HEK293 (cell line): Measurements from ENCODE around the gene BIVM.

ENCODE experiments used
- CTCF ChIA-PET: fragments of 350-600 bp; formaldehyde crosslinking; extraction: SDS; loops from one replicate; lab custom pipeline; 2021; ENCODE audit warnings: antibody characterized with exemption; lab: Yijun Ruan, JAX
- POLR2A ChIA-PET: fragments of 300-600 bp; formaldehyde crosslinking; extraction: SDS; loops from one replicate; lab custom pipeline; 2020; ENCODE audit warnings: antibody characterized with exemption, inconsistent platforms; lab: Yijun Ruan, JAX
- H3K27ac ChIP-seq: fragments of 200-500 bp; sonication (Bioruptor generic); 2 replicates; pipeline ENCODE4 v1.5.1; 2014; ENCODE audit warnings: low read depth, low read length, control low read depth, inconsistent platforms; ENCODE audit errors: extremely low read depth
- H3K36me3 ChIP-seq, 2 experiments: fragments of 200-500 bp in 1 of 2; sonication (Bioruptor generic) in 1 of 2; 1 replicate in 1 of 2; 2 replicates in 1 of 2; pipeline ENCODE4 v1.5.1; 2014 to 2017; ENCODE audit warnings: inconsistent platforms in 2 of 2, low read length in 2 of 2; ENCODE audit not compliant: control insufficient read depth in 2 of 2, insufficient read depth in 1 of 2
- H3K4me1 ChIP-seq: fragments of 200-500 bp; sonication (Bioruptor generic); 2 replicates; pipeline ENCODE4 v1.5.1; 2014; ENCODE audit warnings: mild to moderate bottlenecking, low read length, inconsistent platforms; ENCODE audit not compliant: control insufficient read depth, insufficient read depth
- H3K4me3 ChIP-seq: 2 replicates; pipeline ENCODE4 v1.5.1; 2011; ENCODE audit warnings: low read depth, mild to moderate bottlenecking, control low read depth, low read length, moderate library complexity
- H3K9me3 ChIP-seq: fragments of 200-500 bp; sonication (Bioruptor generic); 2 replicates; pipeline ENCODE4 v1.5.1; 2014; ENCODE audit warnings: low read depth, low read length, inconsistent platforms; ENCODE audit not compliant: control insufficient read depth, insufficient read depth
- KLF8 ChIP-seq: fragments of 450-650 bp; formaldehyde crosslinking; IDR thresholded peaks from 2 replicates; pipeline ENCODE4 v1.5.1; 2016; ENCODE audit warnings: missing biosample characterization, missing genetic modification characterization
- MZF1 ChIP-seq: fragments of 450-650 bp; formaldehyde crosslinking; IDR thresholded peaks from 2 replicates; pipeline ENCODE4 v1.5.1; 2017; ENCODE audit warnings: missing biosample characterization, missing genetic modification characterization, borderline replicate concordance
- SALL2 ChIP-seq: fragments of 450-650 bp; formaldehyde crosslinking; IDR thresholded peaks from 2 replicates; pipeline ENCODE4 v1.5.0; 2017; ENCODE audit warnings: missing biosample characterization, mild to moderate bottlenecking, missing genetic modification characterization, borderline replicate concordance
- SP3 ChIP-seq: fragments of 450-650 bp; formaldehyde crosslinking; IDR thresholded peaks from 2 replicates; pipeline ENCODE4 v1.5.1; 2016; ENCODE audit warnings: missing biosample characterization, missing genetic modification characterization
- WT1 ChIP-seq: fragments of 450-650 bp; formaldehyde crosslinking; IDR thresholded peaks from 2 replicates; pipeline ENCODE4 v1.5.1; 2016; ENCODE audit warnings: missing biosample characterization, missing genetic modification characterization
- ZBTB6 ChIP-seq: fragments of 450-650 bp; formaldehyde crosslinking; IDR thresholded peaks from 2 replicates; pipeline ENCODE4 v1.5.1; 2017; ENCODE audit warnings: missing biosample characterization, missing genetic modification characterization
- ZBTB7A ChIP-seq: fragments of 450-650 bp; formaldehyde crosslinking; IDR thresholded peaks from 2 replicates; pipeline ENCODE4 v1.5.1; 2016; ENCODE audit warnings: low read depth, missing biosample characterization, missing genetic modification characterization
- ZBTB8A ChIP-seq: fragments of 450-650 bp; formaldehyde crosslinking; IDR thresholded peaks from 2 replicates; pipeline ENCODE4 v1.5.1; 2016; ENCODE audit warnings: missing biosample characterization, missing genetic modification characterization
- ZIC2 ChIP-seq: fragments of 450-650 bp; formaldehyde crosslinking; IDR thresholded peaks from 2 replicates; pipeline ENCODE4 v1.5.1; 2016; ENCODE audit warnings: missing biosample characterization, missing genetic modification characterization
- ZNF239 ChIP-seq: fragments of 450-650 bp; formaldehyde crosslinking; IDR thresholded peaks from 2 replicates; pipeline ENCODE4 v1.5.1; 2016; ENCODE audit warnings: missing biosample characterization, missing genetic modification characterization
- ZNF248 ChIP-seq: fragments of 450-650 bp; formaldehyde crosslinking; IDR thresholded peaks from 2 replicates; pipeline ENCODE4 v1.5.1; 2017; ENCODE audit warnings: missing biosample characterization, missing genetic modification characterization
- ZNF335 ChIP-seq: fragments of 450-650 bp; formaldehyde crosslinking; conservative IDR thresholded peaks from 2 replicates; pipeline ENCODE4 v1.5.1; 2016; ENCODE audit warnings: missing biosample characterization, missing genetic modification characterization
- ZNF521 ChIP-seq: fragments of 450-650 bp; formaldehyde crosslinking; IDR thresholded peaks from 2 replicates; pipeline ENCODE4 v1.5.1; 2017; ENCODE audit warnings: missing biosample characterization, mild to moderate bottlenecking, missing genetic modification characterization
- ZNF585B ChIP-seq: fragments of 450-650 bp; formaldehyde crosslinking; IDR thresholded peaks from 2 replicates; pipeline ENCODE4 v1.5.1; 2016; ENCODE audit warnings: missing biosample characterization, missing genetic modification characterization
- ZNF626 ChIP-seq: fragments of 450-650 bp; sonication (Bioruptor Pico); formaldehyde crosslinking; IDR thresholded peaks from 2 replicates; pipeline ENCODE4 v1.5.1; 2018; ENCODE audit warnings: missing biosample characterization, missing genetic modification characterization, inconsistent platforms
- ZNF629 ChIP-seq: fragments of 450-650 bp; formaldehyde crosslinking; IDR thresholded peaks from 2 replicates; pipeline ENCODE4 v1.5.1; 2017; ENCODE audit warnings: missing biosample characterization, missing genetic modification characterization
- ZNF701 ChIP-seq: fragments of 450-650 bp; formaldehyde crosslinking; IDR thresholded peaks from 2 replicates; pipeline ENCODE4 v1.5.1; 2016; ENCODE audit warnings: missing biosample characterization, missing genetic modification characterization
- TF ChIP-seq, protein P1 (sequence below): fragments of 450-650 bp; formaldehyde crosslinking; IDR thresholded peaks from 2 replicates; pipeline ENCODE4 v1.5.1; 2016; ENCODE audit warnings: missing biosample characterization, missing genetic modification characterization
- TF ChIP-seq, protein P2 (sequence below): fragments of 450-650 bp; formaldehyde crosslinking; IDR thresholded peaks from 2 replicates; pipeline ENCODE4 v1.5.1; 2016; ENCODE audit warnings: missing biosample characterization, missing genetic modification characterization
- TF ChIP-seq, protein P3 (sequence below): fragments of 450-650 bp; formaldehyde crosslinking; IDR thresholded peaks from 2 replicates; pipeline ENCODE4 v1.5.1; 2016; ENCODE audit warnings: missing biosample characterization, missing genetic modification characterization
- TF ChIP-seq, protein P4 (sequence below): fragments of 450-650 bp; formaldehyde crosslinking; IDR thresholded peaks from 2 replicates; pipeline ENCODE4 v1.5.1; 2016; ENCODE audit warnings: missing biosample characterization, missing genetic modification characterization
- TF ChIP-seq, protein P5 (sequence below): fragments of 450-650 bp; formaldehyde crosslinking; IDR thresholded peaks from 2 replicates; pipeline ENCODE4 v1.5.1; 2016; ENCODE audit warnings: missing biosample characterization, missing genetic modification characterization

Gene BIVM

DNA sequence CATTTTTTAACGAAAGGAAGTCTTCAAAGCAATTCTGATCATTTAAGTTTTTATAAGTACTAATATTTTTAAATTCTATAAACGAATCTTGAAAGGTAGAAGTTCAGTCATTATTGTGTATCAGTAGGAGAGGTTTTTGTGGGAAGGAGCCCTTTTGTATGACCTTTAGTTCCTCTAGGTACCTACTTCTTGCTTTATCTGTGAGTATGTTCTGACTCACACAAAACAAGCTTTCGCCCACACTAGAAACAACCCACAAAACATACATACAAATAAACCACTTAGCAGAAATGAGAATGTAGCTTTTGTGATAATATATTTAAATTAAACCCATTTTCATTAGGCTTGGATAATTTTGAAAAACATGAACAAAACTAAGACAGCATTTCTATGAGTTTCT, 74.7 kb downstream of the BIVM start (continued):
- no peak for TF ChIP-seq ZNF701
- TF ChIP-seq ZNF239 (tag by site-specific recombination) = no peak
- no peak for TF ChIP-seq WT1 (tag by site-specific recombination)
- no peak for TF ChIP-seq ZBTB8A
- TF ChIP-seq, protein P1, sequence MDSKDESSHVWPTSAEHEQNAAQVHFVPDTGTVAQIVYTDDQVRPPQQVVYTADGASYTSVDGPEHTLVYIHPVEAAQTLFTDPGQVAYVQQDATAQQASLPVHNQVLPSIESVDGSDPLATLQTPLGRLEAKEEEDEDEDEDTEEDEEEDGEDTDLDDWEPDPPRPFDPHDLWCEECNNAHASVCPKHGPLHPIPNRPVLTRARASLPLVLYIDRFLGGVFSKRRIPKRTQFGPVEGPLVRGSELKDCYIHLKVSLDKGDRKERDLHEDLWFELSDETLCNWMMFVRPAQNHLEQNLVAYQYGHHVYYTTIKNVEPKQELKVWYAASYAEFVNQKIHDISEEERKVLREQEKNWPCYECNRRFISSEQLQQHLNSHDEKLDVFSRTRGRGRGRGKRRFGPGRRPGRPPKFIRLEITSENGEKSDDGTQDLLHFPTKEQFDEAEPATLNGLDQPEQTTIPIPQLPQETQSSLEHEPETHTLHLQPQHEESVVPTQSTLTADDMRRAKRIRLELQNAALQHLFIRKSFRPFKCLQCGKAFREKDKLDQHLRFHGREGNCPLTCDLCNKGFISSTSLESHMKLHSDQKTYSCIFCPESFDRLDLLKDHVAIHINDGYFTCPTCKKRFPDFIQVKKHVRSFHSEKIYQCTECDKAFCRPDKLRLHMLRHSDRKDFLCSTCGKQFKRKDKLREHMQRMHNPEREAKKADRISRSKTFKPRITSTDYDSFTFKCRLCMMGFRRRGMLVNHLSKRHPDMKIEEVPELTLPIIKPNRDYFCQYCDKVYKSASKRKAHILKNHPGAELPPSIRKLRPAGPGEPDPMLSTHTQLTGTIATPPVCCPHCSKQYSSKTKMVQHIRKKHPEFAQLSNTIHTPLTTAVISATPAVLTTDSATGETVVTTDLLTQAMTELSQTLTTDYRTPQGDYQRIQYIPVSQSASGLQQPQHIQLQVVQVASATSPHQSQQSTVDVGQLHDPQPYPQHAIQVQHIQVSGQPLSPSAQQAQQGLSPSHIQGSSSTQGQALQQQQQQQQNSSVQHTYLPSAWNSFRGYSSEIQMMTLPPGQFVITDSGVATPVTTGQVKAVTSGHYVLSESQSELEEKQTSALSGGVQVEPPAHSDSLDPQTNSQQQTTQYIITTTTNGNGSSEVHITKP (tag by site-specific recombination) = no peak
- TF ChIP-seq ZNF585B (tag by site-specific recombination) = no peak
- no peak for TF ChIP-seq ZBTB6 (tag by site-specific recombination)
- TF ChIP-seq, protein P2, sequence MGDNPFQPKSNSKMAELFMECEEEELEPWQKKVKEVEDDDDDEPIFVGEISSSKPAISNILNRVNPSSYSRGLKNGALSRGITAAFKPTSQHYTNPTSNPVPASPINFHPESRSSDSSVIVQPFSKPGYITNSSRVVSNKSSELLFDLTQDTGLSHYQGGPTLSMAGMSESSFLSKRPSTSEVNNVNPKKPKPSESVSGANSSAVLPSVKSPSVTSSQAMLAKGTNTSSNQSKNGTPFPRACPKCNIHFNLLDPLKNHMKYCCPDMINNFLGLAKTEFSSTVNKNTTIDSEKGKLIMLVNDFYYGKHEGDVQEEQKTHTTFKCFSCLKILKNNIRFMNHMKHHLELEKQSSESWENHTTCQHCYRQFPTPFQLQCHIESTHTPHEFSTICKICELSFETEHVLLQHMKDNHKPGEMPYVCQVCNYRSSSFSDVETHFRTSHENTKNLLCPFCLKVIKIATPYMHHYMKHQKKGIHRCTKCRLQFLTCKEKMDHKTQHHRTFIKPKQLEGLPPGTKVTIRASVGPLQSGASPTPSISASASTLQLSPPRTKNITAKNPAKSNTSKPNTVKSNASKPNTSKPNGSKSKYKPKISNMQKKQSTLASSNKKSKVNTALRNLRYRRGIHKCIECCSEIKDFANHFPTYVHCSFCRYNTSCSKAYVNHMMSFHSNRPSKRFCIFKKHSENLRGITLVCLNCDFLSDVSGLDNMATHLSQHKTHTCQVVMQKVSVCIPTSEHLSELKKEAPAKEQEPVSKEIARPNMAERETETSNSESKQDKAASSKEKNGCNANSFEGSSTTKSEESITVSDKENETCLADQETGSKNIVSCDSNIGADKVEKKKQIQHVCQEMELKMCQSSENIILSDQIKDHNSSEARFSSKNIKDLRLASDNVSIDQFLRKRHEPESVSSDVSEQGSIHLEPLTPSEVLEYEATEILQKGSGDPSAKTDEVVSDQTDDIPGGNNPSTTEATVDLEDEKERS (tag by site-specific recombination) = no peak
- TF ChIP-seq SALL2 = no peak
- TF ChIP-seq SP3 (tag by site-specific recombination) = no peak
- no peak for TF ChIP-seq ZBTB7A

DNA sequence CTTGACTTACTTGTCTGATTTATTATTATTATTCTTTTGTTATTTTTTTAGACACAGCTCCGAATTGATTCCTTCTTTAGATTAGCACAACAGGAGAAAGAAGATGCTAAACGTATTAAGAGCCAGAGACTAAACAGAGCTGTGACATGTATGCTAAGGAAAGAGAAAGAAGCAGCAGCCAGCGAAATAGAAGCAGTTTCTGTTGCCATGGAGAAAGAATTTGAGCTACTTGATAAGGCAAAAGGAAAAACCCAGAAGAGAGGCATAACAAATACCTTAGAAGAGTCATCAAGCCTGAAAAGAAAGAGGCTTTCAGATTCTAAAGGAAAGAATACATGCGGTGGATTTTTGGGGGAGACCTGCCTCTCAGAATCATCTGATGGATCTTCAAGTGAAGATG, 76.3 kb downstream of the BIVM start:
- Histone ChIP-seq H3K36me3 (peaks cover 13 to 38% of the 10 kb centered on the region in 2 experiments), H3K4me1 (no peaks in the 10 kb centered on the region), H3K4me3 (no peak overlapping the region), H3K27ac (no peak overlapping the region), H3K9me3 (no peaks in the 10 kb centered on the region)
- TF ChIP-seq, protein P3, sequence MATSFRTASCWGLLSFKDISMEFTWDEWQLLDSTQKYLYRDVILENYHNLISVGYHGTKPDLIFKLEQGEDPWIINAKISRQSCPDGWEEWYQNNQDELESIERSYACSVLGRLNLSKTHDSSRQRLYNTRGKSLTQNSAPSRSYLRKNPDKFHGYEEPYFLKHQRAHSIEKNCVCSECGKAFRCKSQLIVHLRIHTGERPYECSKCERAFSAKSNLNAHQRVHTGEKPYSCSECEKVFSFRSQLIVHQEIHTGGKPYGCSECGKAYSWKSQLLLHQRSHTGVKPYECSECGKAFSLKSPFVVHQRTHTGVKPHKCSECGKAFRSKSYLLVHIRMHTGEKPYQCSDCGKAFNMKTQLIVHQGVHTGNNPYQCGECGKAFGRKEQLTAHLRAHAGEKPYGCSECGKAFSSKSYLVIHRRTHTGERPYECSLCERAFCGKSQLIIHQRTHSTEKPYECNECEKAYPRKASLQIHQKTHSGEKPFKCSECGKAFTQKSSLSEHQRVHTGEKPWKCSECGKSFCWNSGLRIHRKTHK = no peak
- no peak for TF ChIP-seq ZNF248
- no peak for TF ChIP-seq ZNF626 (tag by site-specific recombination)
- TF ChIP-seq, protein P4, sequence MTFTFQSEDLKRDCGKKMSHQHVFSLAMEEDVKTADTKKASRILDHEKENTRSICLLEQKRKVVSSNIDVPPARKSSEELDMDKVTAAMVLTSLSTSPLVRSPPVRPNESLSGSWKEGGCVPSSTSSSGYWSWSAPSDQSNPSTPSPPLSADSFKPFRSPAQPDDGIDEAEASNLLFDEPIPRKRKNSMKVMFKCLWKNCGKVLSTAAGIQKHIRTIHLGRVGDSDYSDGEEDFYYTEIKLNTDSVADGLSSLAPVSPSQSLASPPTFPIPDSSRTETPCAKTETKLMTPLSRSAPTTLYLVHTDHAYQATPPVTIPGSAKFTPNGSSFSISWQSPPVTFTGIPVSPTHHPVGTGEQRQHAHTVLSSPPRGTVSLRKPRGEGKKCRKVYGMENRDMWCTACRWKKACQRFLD (tag by site-specific recombination) = no peak
- no peak for TF ChIP-seq ZNF585B (tag by site-specific recombination)
- no peak for TF ChIP-seq MZF1 (tag by site-specific recombination)
- TF ChIP-seq, protein P5, sequence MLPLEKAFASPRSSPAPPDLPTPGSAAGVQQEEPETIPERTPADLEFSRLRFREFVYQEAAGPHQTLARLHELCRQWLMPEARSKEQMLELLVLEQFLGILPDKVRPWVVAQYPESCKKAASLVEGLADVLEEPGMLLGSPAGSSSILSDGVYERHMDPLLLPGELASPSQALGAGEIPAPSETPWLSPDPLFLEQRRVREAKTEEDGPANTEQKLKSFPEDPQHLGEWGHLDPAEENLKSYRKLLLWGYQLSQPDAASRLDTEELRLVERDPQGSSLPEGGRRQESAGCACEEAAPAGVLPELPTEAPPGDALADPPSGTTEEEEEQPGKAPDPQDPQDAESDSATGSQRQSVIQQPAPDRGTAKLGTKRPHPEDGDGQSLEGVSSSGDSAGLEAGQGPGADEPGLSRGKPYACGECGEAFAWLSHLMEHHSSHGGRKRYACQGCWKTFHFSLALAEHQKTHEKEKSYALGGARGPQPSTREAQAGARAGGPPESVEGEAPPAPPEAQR = no peak
- no peak for TF ChIP-seq ZNF521 (tag by site-specific recombination)
- no peak for TF ChIP-seq ZNF629 (tag by site-specific recombination)
- TF ChIP-seq KLF8 = no peak
- no peak for TF ChIP-seq ZNF335 (tag by site-specific recombination)
- no peak for TF ChIP-seq ZIC2 (tag by site-specific recombination)
- ChIA-PET POLR2A (no interaction called here), CTCF (no interaction called here)
